Endothelial cell of umbilical vein (primary cell): Measurements from ENCODE around the gene AADACL4. TPM values are rescaled to one million over a fixed set of nuclear protein-coding genes. Genes with fewer than 3 reads are reported as not detected.

Experiments used
- BruUV-seq: library from RNA; stranded (reverse); fragments of 400-500 nt; replicated peaks from 2 replicates; lab custom pipeline; 2021; lab: Mats Ljungman, UMichigan
- CTCF ChIA-PET: fragments of 300-600, 350-600 bp; sonication (Branson Sonifier 250); formaldehyde crosslinking; loops from one replicate; lab custom pipeline; 2021; ENCODE audit warnings: antibody characterized with exemption, inconsistent platforms; lab: Charles Lee
- POLR2A ChIA-PET: fragments of 300-600, 350-600 bp; sonication (Branson Sonifier 250); formaldehyde crosslinking; loops from one replicate; lab custom pipeline; 2021; ENCODE audit warnings: antibody characterized with exemption, inconsistent platforms; lab: Charles Lee
- DNase-seq: peaks from one replicate; pipeline ENCODE4 v3.0.0-alpha.2; 2011; ENCODE audit warnings: low read depth, low spot score
- FAIRE-seq: peaks from 2 replicates; lab custom pipeline; 2011; peaks lifted over from hg19 to GRCh38; lab: Jason Lieb, UNC
- H2AFZ ChIP-seq: 2 replicates; pipeline ENCODE4 v1.6.0; 2012; ENCODE audit warnings: low read depth, low read length, control low read depth, inconsistent platforms
- H3K27ac ChIP-seq: 2 replicates; pipeline ENCODE4 v1.5.1; 2011; ENCODE audit warnings: low read depth, mild to moderate bottlenecking, control low read depth, low read length, moderate library complexity; ENCODE audit not compliant: insufficient read depth
- H3K27me3 ChIP-seq, 2 experiments: 2 replicates each; pipeline versions ENCODE4 v1.6.0 to v1.6.1; 2011; ENCODE audit warnings: low read length in 2 of 2, mixed read lengths in 1 of 2; ENCODE audit not compliant: control insufficient read depth in 2 of 2, insufficient read depth in 2 of 2
- H3K36me3 ChIP-seq, 2 experiments: 2 replicates in 1 of 2; 3 replicates in 1 of 2; pipeline ENCODE4 v1.5.1; 2011; ENCODE audit warnings: low read length in 2 of 2, mild to moderate bottlenecking in 1 of 2, moderate library complexity in 1 of 2; ENCODE audit not compliant: control insufficient read depth in 2 of 2, insufficient read depth in 2 of 2; ENCODE audit errors: extremely low read depth in 1 of 2
- H3K4me1 ChIP-seq: 3 replicates; pipeline ENCODE4 v1.5.1; 2011; ENCODE audit warnings: mild to moderate bottlenecking, low read length; ENCODE audit not compliant: control insufficient read depth, insufficient read depth; ENCODE audit errors: extremely low read depth
- H3K4me2 ChIP-seq: 2 replicates; pipeline ENCODE4 v1.6.1; 2011; ENCODE audit warnings: low read length, control low read depth, mixed read lengths; ENCODE audit not compliant: insufficient read depth
- H3K4me3 ChIP-seq, 3 experiments: fragments of 200-600 bp in 1 of 3; sonication (generic), shearing (Covaris generic) in 1 of 3; replicated peaks in 1 of 3; 2 replicates each; pipeline ENCODE4 v1.5.1; 2011 to 2016; ENCODE audit warnings: control low read depth in 3 of 3, low read length in 3 of 3, mild to moderate bottlenecking in 2 of 3, inconsistent platforms in 1 of 3, low read depth in 1 of 3, moderate library complexity in 1 of 3; ENCODE audit not compliant: insufficient read depth in 1 of 3
- H3K79me2 ChIP-seq: 2 replicates; pipeline ENCODE4 v1.6.0; 2012; ENCODE audit warnings: low read length, inconsistent platforms; ENCODE audit not compliant: control insufficient read depth, insufficient read depth
- H3K9ac ChIP-seq: replicated peaks from 2 replicates; pipeline ENCODE3; 2011; ENCODE audit warnings: low read length, control low read depth; ENCODE audit not compliant: insufficient read depth; ENCODE audit errors: extremely low read depth
- H3K9me1 ChIP-seq: replicated peaks from 3 replicates; pipeline ENCODE4 v1.6.0; 2011; ENCODE audit warnings: mild to moderate bottlenecking, low read length; ENCODE audit not compliant: control insufficient read depth, insufficient read depth; ENCODE audit errors: extremely low read depth
- H3K9me3 ChIP-seq: replicated peaks from 2 replicates; pipeline ENCODE4 v1.5.1; 2012; ENCODE audit warnings: low read length, inconsistent platforms; ENCODE audit not compliant: control insufficient read depth, insufficient read depth
- H4K20me1 ChIP-seq: replicated peaks from 2 replicates; pipeline ENCODE3; 2011; ENCODE audit warnings: mild to moderate bottlenecking, low read length; ENCODE audit not compliant: control insufficient read depth, insufficient read depth; ENCODE audit errors: extremely low read depth
- CTCF ChIP-seq, 2 donors: IDR thresholded peaks; 1 replicate in 1 of 2; 2 replicates in 1 of 2; pipeline ENCODE4 v1.5.1; 2011; ENCODE audit warnings: low read length in 2 of 2, mild to moderate bottlenecking in 2 of 2, moderate library complexity in 2 of 2, control low read depth in 1 of 2, inconsistent platforms in 1 of 2, low read depth in 1 of 2; ENCODE audit not compliant: insufficient read depth in 1 of 2; ENCODE audit errors: extremely low read depth in 1 of 2
- FOS ChIP-seq: IDR thresholded peaks from 2 replicates; pipeline ENCODE4 v1.6.1; 2011; ENCODE audit warnings: mild to moderate bottlenecking, low read length, moderate library complexity, borderline replicate concordance; ENCODE audit not compliant: insufficient read depth
- GATA2 ChIP-seq: IDR thresholded peaks from 2 replicates; pipeline ENCODE4 v1.7.0; 2011; ENCODE audit warnings: low read depth, mild to moderate bottlenecking, moderate library complexity, mixed read lengths, low read length; ENCODE audit not compliant: insufficient read length, insufficient read depth
- JUN ChIP-seq: IDR thresholded peaks from 2 replicates; pipeline ENCODE4 v1.6.1; 2011; ENCODE audit warnings: borderline replicate concordance, low read depth; ENCODE audit not compliant: insufficient read length, insufficient read depth
- MAX ChIP-seq: IDR thresholded peaks from 2 replicates; pipeline ENCODE4 v1.6.1; 2011; ENCODE audit not compliant: insufficient read depth, insufficient read length
- MYC ChIP-seq: IDR thresholded peaks from one replicate; pipeline ENCODE4 v1.6.1; 2011; ENCODE audit warnings: mild to moderate bottlenecking, low read depth, low read length
- POLR2AphosphoS5 ChIP-seq: IDR thresholded peaks from 2 replicates; pipeline ENCODE4 v1.6.1; 2012; ENCODE audit warnings: low read depth, mild to moderate bottlenecking, control low read depth, low read length, moderate library complexity; ENCODE audit not compliant: insufficient read depth
- dilution Hi-C: fragments of 300-500 bp; cut with MboI; formaldehyde crosslinking; loops from one replicate; pipeline ENCODE4 v1.15.0; 2019; ENCODE audit warnings: low sequenced_read_pairs; ENCODE audit not compliant: extremely low pct_ligation_motif_present
- intact Hi-C: fragments of 100-400 bp; cut with micrococcal nuclease; formaldehyde crosslinking; loops from one replicate; pipeline ENCODE4 v1.10.0; 2022
- polyA plus RNA-seq, 4 experiments: library from polyadenylated mRNA; depleted of rRNA in 3 of 4; stranded (reverse) in 3 of 4; unstranded in 1 of 4; fragments of >200 nt; gene quantifications; 2 replicates each; pipeline versions ENCODE4 v1.2.1 to v1.2.3, GENCODE V29; 2011 to 2012; ENCODE audit warnings: missing spikeins in 1 of 4
- total RNA-seq: library from RNA; stranded (reverse); gene quantifications from 2 replicates; pipeline ENCODE4 v1.2.3, GENCODE V29; 2021

The AADACL4 gene
- total and polyA plus RNA-seq, 2 donors (not counting 3 experiments of a cell fraction or from before 2014, with no cell fraction given): not detected

GRCh38 chr1:12618965-12619791 is 24.7 kb upstream of the AADACL4 start:
- no peaks in the 10 kb centered on the region for H3K9me3 ChIP-seq
- intact Hi-C loops: loop anchor here (1.0 to 2.0 kb wide), 12 partner anchors 15 to 388 kb away; partner anchors contain the start of gene VPS13D
- BruUV-seq: no TSS peak
- H2AFZ ChIP-seq: no peak overlapping the region
- FAIRE-seq (peak; percentile 95), DNase-seq (peak; percentile 83)
- H3K36me3 ChIP-seq: no peaks in the 10 kb centered on the region
- peak overlapping the region; percentile 73 for H3K27ac ChIP-seq
- TF ChIP-seq CTCF (IDR thresholded peaks at IDR 0.05; ENCODE audit: extremely low read depth in 1 of 2, insufficient read depth in 1 of 2, low read depth in 1 of 2, low read length in 2 of 2) (no peak), MYC (no peak), POLR2AphosphoS5 (peak; percentile 65), MAX (no peak), JUN (no peak), FOS (peak; percentile 91), GATA2 (peak; percentile 31)
- H3K27me3 ChIP-seq: no peaks in the 10 kb centered on the region
- H3K4me3 ChIP-seq: peak overlapping the region in 2 of 3 experiments; percentile 76 to 81
- peak overlapping the region; percentile 73 for H3K4me2 ChIP-seq
- ChIA-PET CTCF (interaction anchor here (0.7 to 9.2 kb wide), 35 partner anchors 12 to 495 kb away, joined by 3 to 131 read pairs (median 7); no protein-coding TSS in a partner anchor), POLR2A (interaction anchor here (0.5 to 1.9 kb wide), 7 partner anchors 17 to 213 kb away, joined by 3 to 9 read pairs (median 3); no protein-coding TSS in a partner anchor)
- peaks cover 30% of the 10 kb centered on the region for H3K4me1 ChIP-seq
- H3K79me2 ChIP-seq: peaks cover 11% of the 10 kb centered on the region
- H3K9me1 ChIP-seq: no peaks in the 10 kb centered on the region
- peak overlapping the region; percentile 92 for H3K9ac ChIP-seq
- H4K20me1 ChIP-seq: no peaks in the 10 kb centered on the region
- dilution Hi-C loops: no loop called here
